Neural crest cell (in vitro differentiated cells): Measurements from ENCODE around the gene PRDX6. TPM values are rescaled to one million over a fixed set of nuclear protein-coding genes. Genes with fewer than 3 reads are reported as not detected.
"Not testable (repeated sequence)": the region's sequence is repeated elsewhere in the genome, so short reads cannot be mapped to it uniquely, and the experiment has no call there.

Experiments used
- DNase-seq: peaks from one replicate; pipeline ENCODE4 v3.0.0; 2021; ENCODE audit warnings: low read depth, mixed read lengths, low spot score
- H3K27ac Mint-ChIP-seq: one replicate; pipeline ENCODE4 v1.8.0; 2021; ENCODE audit warnings: mild to moderate bottlenecking, mixed read lengths; ENCODE audit not compliant: unreplicated experiment
- H3K27me3 Mint-ChIP-seq: 2 replicates; pipeline ENCODE4 v1.8.0; 2021; ENCODE audit warnings: low read depth, mild to moderate bottlenecking, mixed read lengths
- H3K36me3 Mint-ChIP-seq: 2 replicates; pipeline ENCODE4 v1.8.0; 2021; ENCODE audit warnings: low read depth, mild to moderate bottlenecking, mixed read lengths
- H3K4me1 Mint-ChIP-seq: 2 replicates; pipeline ENCODE4 v1.8.0; 2021; ENCODE audit warnings: mixed read lengths
- H3K4me3 Mint-ChIP-seq: one replicate; pipeline ENCODE4 v1.8.0; 2021; ENCODE audit warnings: mild to moderate bottlenecking, mixed read lengths
- H3K9me3 Mint-ChIP-seq: 2 replicates; pipeline ENCODE4 v1.8.0; 2021; ENCODE audit warnings: mixed read lengths
- CTCF ChIP-seq: fragments of 200-600 bp; sonication (generic); conservative IDR thresholded peaks from 2 replicates; pipeline ENCODE4 v1.5.0; 2021; ENCODE audit warnings: antibody characterized with exemption, mild to moderate bottlenecking
- total RNA-seq: library from RNA; stranded (reverse); gene quantifications from 2 replicates; pipeline ENCODE4 v1.2.1, GENCODE V29; 2021

Gene PRDX6
- total RNA-seq, 1 donor from 2014 or later: 234 TPM

GRCh38 chr1:173469656-173470055 lies 7.5 kb upstream of the PRDX6 start:
- Mint-ChIP-seq H3K27me3 (no peaks in the 10 kb centered on the region), H3K9me3 (peaks cover 27% of the 10 kb centered on the region), H3K36me3 (peaks cover 48% of the 10 kb centered on the region), H3K27ac (no peak overlapping the region), H3K4me3 (no peak overlapping the region), H3K4me1 (no peaks in the 10 kb centered on the region)
- no peak for DNase-seq
- no peak for TF ChIP-seq CTCF

- DNase-seq: no peak
- peaks cover 43% of the 10 kb centered on the region for H3K36me3 Mint-ChIP-seq
- no peak overlapping the region for H3K4me3 Mint-ChIP-seq
- peaks cover 6% of the 10 kb centered on the region for H3K4me1 Mint-ChIP-seq
- peaks cover 24% of the 10 kb centered on the region for H3K9me3 Mint-ChIP-seq
- no peaks in the 10 kb centered on the region for H3K27me3 Mint-ChIP-seq
- H3K27ac Mint-ChIP-seq: no peak overlapping the region
- no peak for TF ChIP-seq CTCF
These were observed 6.5 kb upstream of the PRDX6 start for GRCh38 chr1:173470608-173471007.

GRCh38 chr1:173473599-173474011 lies 3.5 kb upstream of the PRDX6 start:
- peaks cover 16% of the 10 kb centered on the region for H3K9me3 Mint-ChIP-seq
- no peak for TF ChIP-seq CTCF
- no peak overlapping the region for H3K27ac Mint-ChIP-seq
- H3K4me1 Mint-ChIP-seq: peaks cover 21% of the 10 kb centered on the region
- H3K36me3 Mint-ChIP-seq: peaks cover 26% of the 10 kb centered on the region
- no peaks in the 10 kb centered on the region for H3K27me3 Mint-ChIP-seq
- no peak for DNase-seq
- H3K4me3 Mint-ChIP-seq: no peak overlapping the region

GRCh38 chr1:173474097-173474779 lies 2.9 kb upstream of the PRDX6 start:
- Mint-ChIP-seq H3K4me1 (peaks cover 26% of the 10 kb centered on the region), H3K36me3 (peaks cover 21% of the 10 kb centered on the region), H3K27me3 (no peaks in the 10 kb centered on the region), H3K9me3 (peaks cover 10% of the 10 kb centered on the region), H3K27ac (no peak overlapping the region), H3K4me3 (peak overlapping the region; percentile 13)
- no peak for TF ChIP-seq CTCF
- DNase-seq: no peak

GRCh38 chr1:173474780-173475421 lies 2.2 kb upstream of the PRDX6 start:
- H3K4me1 Mint-ChIP-seq: peaks cover 33% of the 10 kb centered on the region
- not testable (repeated sequence) for H3K27me3 Mint-ChIP-seq, DNase-seq, H3K27ac Mint-ChIP-seq
- peak overlapping the region; percentile 35 for H3K4me3 Mint-ChIP-seq
- H3K36me3 Mint-ChIP-seq: peaks cover 19% of the 10 kb centered on the region
- peaks cover 10% of the 10 kb centered on the region for H3K9me3 Mint-ChIP-seq

GRCh38 chr1:173475564-173476196 lies 1.5 kb upstream of the PRDX6 start:
- DNase-seq: no peak
- Mint-ChIP-seq H3K27ac (no peak overlapping the region), H3K27me3 (no peaks in the 10 kb centered on the region), H3K4me1 (peaks cover 36% of the 10 kb centered on the region), H3K9me3 (peaks cover 5% of the 10 kb centered on the region), H3K4me3 (peak overlapping the region; percentile 91), H3K36me3 (peaks cover 15% of the 10 kb centered on the region)
- no peak for TF ChIP-seq CTCF
